ENCODE measurements around the gene RBM12. TPM values are rescaled to one million over a fixed set of nuclear protein-coding genes. Genes with fewer than 3 reads are reported as not detected.
A peak's percentile ranks its signal among the peaks of the same experiment; 100 is the strongest.

The RBM12 gene
- polyA plus RNA-seq, 1 experiment: 54.4 TPM

- Histone ChIP-seq H3K27me3 (ENCODE audit: control insufficient read depth, insufficient read depth, low read length) (no peaks in the 10 kb centered on the region), H3K36me3 (ENCODE audit: control insufficient read depth, insufficient read depth, low read length) (peaks cover 10% of the 10 kb centered on the region), H3K4me3 (ENCODE audit: low read depth, low read length) (no peak overlapping the region)
- TF ChIP-seq CTCF (IDR thresholded peaks at IDR 0.05; ENCODE audit: insufficient read depth, low read depth, low read length): no peak
- POLR2A ChIA-PET: no interaction called here
- CTCF ChIA-PET: interaction anchor here (1.0 to 3.4 kb wide), 5 partner anchors 10 to 333 kb away, joined by 3 to 29 read pairs (median 5); partner anchors contain the start of gene SCAND1
- DNase-seq (ENCODE audit: low read depth): no peak
These were observed 43.7 kb downstream of the RBM12 start for GRCh38 chr20:35620818-35621559.

- DNase-seq (ENCODE audit: low read depth): no peak
- Histone ChIP-seq H3K4me3 (ENCODE audit: low read depth, low read length) (peak overlapping the region; percentile 57), H3K27me3 (ENCODE audit: control insufficient read depth, insufficient read depth, low read length) (no peaks in the 10 kb centered on the region), H3K36me3 (ENCODE audit: control insufficient read depth, insufficient read depth, low read length) (peaks cover 6% of the 10 kb centered on the region)
- ChIA-PET POLR2A (interaction anchor here (0.6 kb wide), 1 partner anchor 15 kb away, joined by 3 read pairs; no protein-coding TSS in a partner anchor), CTCF (interaction anchor here (0.8 to 3.4 kb wide), 15 partner anchors 8 to 335 kb away, joined by 3 to 29 read pairs (median 4); partner anchors contain the start of genes ERGIC3 and SCAND1)
- TF ChIP-seq CTCF (IDR thresholded peaks at IDR 0.05; ENCODE audit: insufficient read depth, low read depth, low read length): peak; percentile 63
These were observed 45.3 kb downstream of the RBM12 start for GRCh38 chr20:35619196-35620095.

- POLR2A ChIA-PET: interaction anchor here (0.7 kb wide), 1 partner anchor 62 kb away, joined by 3 read pairs; no protein-coding TSS in a partner anchor
- H3K4me3 ChIP-seq (ENCODE audit: low read depth, low read length): peak overlapping the region; percentile 57
- CTCF ChIA-PET: interaction anchor here (0.8 to 3.4 kb wide), 14 partner anchors 9 to 336 kb away, joined by 3 to 29 read pairs (median 5); partner anchors contain the start of genes ERGIC3 and SCAND1
- no peak for DNase-seq (ENCODE audit: low read depth)
- H3K27me3 ChIP-seq (ENCODE audit: control insufficient read depth, insufficient read depth, low read length): no peaks in the 10 kb centered on the region
- H3K36me3 ChIP-seq (ENCODE audit: control insufficient read depth, insufficient read depth, low read length): peaks cover 6% of the 10 kb centered on the region
- TF ChIP-seq CTCF (IDR thresholded peaks at IDR 0.05; ENCODE audit: insufficient read depth, low read depth, low read length): no peak
These were observed 46.2 kb downstream of the RBM12 start for GRCh38 chr20:35618263-35619131.

GRCh38 chr20:35617397-35618262 lies 47.1 kb downstream of the RBM12 start:
- POLR2A ChIA-PET: interaction anchor here (0.7 kb wide), 1 partner anchor 61 kb away, joined by 3 read pairs; no protein-coding TSS in a partner anchor
- no peak for DNase-seq (ENCODE audit: low read depth)
- CTCF ChIA-PET: interaction anchor here (1.0 to 2.2 kb wide), 10 partner anchors 10 to 336 kb away, joined by 3 to 12 read pairs (median 6); partner anchors contain the start of gene SCAND1
- Histone ChIP-seq H3K4me3 (ENCODE audit: low read depth, low read length) (peak overlapping the region; percentile 57), H3K36me3 (ENCODE audit: control insufficient read depth, insufficient read depth, low read length) (peaks cover 6% of the 10 kb centered on the region), H3K27me3 (ENCODE audit: control insufficient read depth, insufficient read depth, low read length) (no peaks in the 10 kb centered on the region)
- TF ChIP-seq CTCF (IDR thresholded peaks at IDR 0.05; ENCODE audit: insufficient read depth, low read depth, low read length): peak; percentile 51

Data from BJ (cell line).